OCI-LY3 (cell line): ENCODE results near the gene PPP3R1.
"Not testable (repeated sequence)": the region's sequence is repeated elsewhere in the genome, so short reads cannot be mapped to it uniquely, and the experiment has no call there.

ENCODE experiments used
- H2AFZ ChIP-seq: fragments of 200-600, 300-600 bp; shearing (Covaris generic); 2 replicates; pipeline ENCODE4 v1.6.0; 2014; ENCODE audit warnings: antibody characterized with exemption, low read depth, low read length
- H3K27ac ChIP-seq: fragments of 200-600, 300-600 bp; sonication (generic); 2 replicates; pipeline ENCODE4 v1.5.1; 2014; ENCODE audit warnings: mild to moderate bottlenecking, low read length, moderate library complexity, mixed read lengths
- H3K27me3 ChIP-seq: fragments of 200-600, 300-600 bp; sonication (generic); 2 replicates; pipeline ENCODE4 v1.6.1; 2014; ENCODE audit warnings: low read depth, low read length, mixed read lengths
- H3K36me3 ChIP-seq: fragments of 200-600, 300-600 bp; sonication (generic); replicated peaks from 2 replicates; pipeline ENCODE3; 2014; ENCODE audit warnings: low read depth, low read length, mixed read lengths
- H3K4me1 ChIP-seq: fragments of 300-600, 200-600 bp; sonication (generic); 2 replicates; pipeline ENCODE4 v1.6.1; 2014; ENCODE audit warnings: low read length, mixed read lengths
- H3K4me2 ChIP-seq: fragments of 200-600, 300-600 bp; sonication (generic); 2 replicates; pipeline ENCODE4 v1.6.1; 2014; ENCODE audit warnings: low read length, mixed read lengths
- H3K4me3 ChIP-seq: fragments of 300-600, 200-600 bp; sonication (generic); 2 replicates; pipeline ENCODE4 v1.5.1; 2014; ENCODE audit warnings: antibody characterized with exemption, mild to moderate bottlenecking, low read length, moderate library complexity
- H3K79me2 ChIP-seq: fragments of 300-600, 200-600 bp; shearing (Covaris generic); 2 replicates; pipeline ENCODE4 v1.6.1; 2014; ENCODE audit warnings: mild to moderate bottlenecking, low read length, mixed read lengths
- H3K9ac ChIP-seq: fragments of 300-600, 200-600 bp; shearing (Covaris generic); 2 replicates; pipeline ENCODE4 v1.6.0; 2014; ENCODE audit warnings: mild to moderate bottlenecking, low read length, moderate library complexity
- H3K9me3 ChIP-seq: fragments of 200-600, 300-600 bp; shearing (Covaris generic); 2 replicates; pipeline ENCODE4 v1.6.1; 2014; ENCODE audit warnings: low read length, mixed read lengths; ENCODE audit not compliant: insufficient read depth
- H4K20me1 ChIP-seq: fragments of 200-600, 300-600 bp; sonication (generic); 2 replicates; pipeline ENCODE4 v1.6.1; 2016; ENCODE audit warnings: low read length, mixed read lengths; ENCODE audit not compliant: insufficient read depth
- CTCF ChIP-seq: fragments of 200-600, 300-600 bp; sonication (generic); IDR thresholded peaks from 2 replicates; pipeline ENCODE4 v1.5.1; 2014; ENCODE audit warnings: antibody characterized with exemption, low read length, low read depth
- EZH2phosphoT487 ChIP-seq: fragments of 200-600 bp; shearing (Covaris generic); IDR thresholded peaks from 2 replicates; pipeline ENCODE4 v1.6.1; 2018; ENCODE audit warnings: antibody characterized with exemption, mixed run types, low read depth

Gene PPP3R1

GRCh38 chr2:68176657-68177056 is 75.7 kb downstream of the PPP3R1 start:
- TF ChIP-seq EZH2phosphoT487 (no peak), CTCF (no peak)
- Histone ChIP-seq H2AFZ (no peak overlapping the region), H3K4me3 (no peak overlapping the region), H3K4me2 (no peak overlapping the region), H3K9ac (no peak overlapping the region), H4K20me1 (no peaks in the 10 kb centered on the region), H3K36me3 (peaks cover 58% of the 10 kb centered on the region), H3K27ac (no peak overlapping the region), H3K27me3 (no peaks in the 10 kb centered on the region), H3K9me3 (no peaks in the 10 kb centered on the region), H3K79me2 (peaks cover 15% of the 10 kb centered on the region), H3K4me1 (peaks cover 10% of the 10 kb centered on the region)

GRCh38 chr2:68175210-68175609 is 77.1 kb downstream of the PPP3R1 start:
- Histone ChIP-seq H3K4me1 (peaks cover 10% of the 10 kb centered on the region), H3K36me3 (peaks cover 62% of the 10 kb centered on the region), H3K79me2 (peaks cover 21% of the 10 kb centered on the region)
- H3K27ac ChIP-seq, H3K27me3 ChIP-seq, H3K9ac ChIP-seq, H2AFZ ChIP-seq, H3K4me3 ChIP-seq, H3K4me2 ChIP-seq, H3K9me3 ChIP-seq, H4K20me1 ChIP-seq: not testable (repeated sequence)

GRCh38 chr2:68172990-68173700 is 79.2 kb downstream of the PPP3R1 start:
- Histone ChIP-seq H3K4me3 (no peak overlapping the region), H2AFZ (no peak overlapping the region), H4K20me1 (no peaks in the 10 kb centered on the region; the same call in 1 of the 2 replicates), H3K4me1 (peaks cover 10% of the 10 kb centered on the region), H3K36me3 (peaks cover 61% of the 10 kb centered on the region), H3K27ac (peak overlapping the region; percentile 46), H3K79me2 (peaks cover 30% of the 10 kb centered on the region), H3K4me2 (peak overlapping the region; percentile 13; the same call in 1 of the 2 replicates), H3K27me3 (no peaks in the 10 kb centered on the region), H3K9me3 (no peaks in the 10 kb centered on the region), H3K9ac (no peak overlapping the region)
- no peak for TF ChIP-seq CTCF
- TF ChIP-seq EZH2phosphoT487, result no peak

- peaks cover 10% of the 10 kb centered on the region for H3K4me1 ChIP-seq
- H4K20me1 ChIP-seq, result no peaks in the 10 kb centered on the region; the same call in 1 of the 2 replicates
- no peaks in the 10 kb centered on the region for H3K27me3 ChIP-seq
- no peak overlapping the region for H2AFZ ChIP-seq
- no peak overlapping the region for H3K4me2 ChIP-seq
- no peak for TF ChIP-seq EZH2phosphoT487
- TF ChIP-seq CTCF, result no peak
- H3K4me3 ChIP-seq, result no peak overlapping the region
- H3K9ac ChIP-seq, result no peak overlapping the region
- no peak overlapping the region for H3K27ac ChIP-seq
- no peaks in the 10 kb centered on the region for H3K9me3 ChIP-seq
- H3K79me2 ChIP-seq, result peaks cover 32% of the 10 kb centered on the region
- peaks cover 62% of the 10 kb centered on the region for H3K36me3 ChIP-seq
Measured at GRCh38 chr2:68172521-68172920, 79.8 kb downstream of the PPP3R1 start.
